Measurements from ENCODE around the gene ABCG1.

ABCG1 gene

GRCh38 chr21:42294273-42294880 lies 75.4 kb downstream of the ABCG1 start:
- no peak for DNase-seq

- no peak for DNase-seq
These were observed 76.9 kb downstream of the ABCG1 start for GRCh38 chr21:42295845-42296244.

DNA sequence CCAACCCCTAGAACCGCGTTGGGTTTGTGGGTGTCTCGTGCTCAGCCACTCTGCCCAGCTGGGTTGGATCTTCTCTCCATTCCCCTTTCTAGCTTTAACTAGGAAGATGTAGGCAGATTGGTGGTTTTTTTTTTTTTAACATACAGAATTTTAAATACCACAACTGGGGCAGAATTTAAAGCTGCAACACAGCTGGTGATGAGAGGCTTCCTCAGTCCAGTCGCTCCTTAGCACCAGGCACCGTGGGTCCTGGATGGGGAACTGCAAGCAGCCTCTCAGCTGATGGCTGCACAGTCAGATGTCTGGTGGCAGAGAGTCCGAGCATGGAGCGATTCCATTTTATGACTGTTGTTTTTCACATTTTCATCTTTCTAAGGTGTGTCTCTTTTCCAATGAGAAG lies 77.6 kb downstream of the ABCG1 start:
- no peak for DNase-seq

DNA sequence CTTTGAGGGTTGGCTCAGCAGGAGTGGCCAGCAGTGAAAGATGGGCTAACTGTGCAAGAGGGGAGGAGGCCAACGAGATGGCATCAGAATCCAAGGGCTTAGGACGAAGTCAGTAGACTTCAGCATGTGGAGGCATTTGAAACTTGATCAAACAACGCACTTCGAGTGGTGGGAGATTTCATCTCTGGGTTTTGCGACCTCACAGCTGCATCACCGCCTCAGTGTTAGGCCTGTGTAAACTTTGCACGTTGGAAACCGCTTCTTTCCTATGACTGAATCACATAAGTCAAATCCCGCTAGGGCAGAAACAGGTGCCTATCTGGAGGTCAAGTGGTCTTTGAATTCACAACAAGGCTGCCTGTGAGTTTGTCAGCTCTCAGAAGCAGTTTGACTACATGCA lies 78.4 kb downstream of the ABCG1 start:
- no peak for DNase-seq

- no peak for DNase-seq
These were observed 79.3 kb downstream of the ABCG1 start for GRCh38 chr21:42298237-42298636.

- no peak for DNase-seq
These were observed 79.7 kb downstream of the ABCG1 start for GRCh38 chr21:42298657-42299056.

- DNase-seq = peak; percentile 58
These were observed 80.5 kb downstream of the ABCG1 start for GRCh38 chr21:42299324-42300044.

DNA sequence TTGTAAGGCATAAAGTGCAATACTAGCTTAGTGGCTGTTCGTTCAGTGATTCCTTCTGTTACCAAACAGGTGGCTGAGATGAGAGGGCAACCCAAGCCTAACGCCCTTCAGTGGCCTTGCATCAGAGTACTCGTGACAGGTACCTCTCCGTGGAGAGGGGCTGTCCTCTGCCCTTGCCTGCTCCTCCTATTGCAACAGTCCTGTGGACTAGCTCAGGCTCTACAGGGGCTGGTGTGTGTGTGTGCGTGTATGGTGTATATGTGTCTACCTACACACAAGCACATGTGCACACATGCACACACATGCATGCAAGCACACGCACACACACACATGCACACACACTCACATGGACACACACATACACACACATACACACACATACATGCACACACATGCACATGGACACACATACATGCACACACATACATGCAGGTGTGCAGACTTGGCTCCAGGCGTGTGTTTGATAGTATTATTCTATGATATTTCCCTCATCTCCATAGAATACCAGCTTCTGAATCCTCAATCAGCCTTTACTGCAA lies 81.2 kb downstream of the ABCG1 start:
- no peak for DNase-seq

DNA sequence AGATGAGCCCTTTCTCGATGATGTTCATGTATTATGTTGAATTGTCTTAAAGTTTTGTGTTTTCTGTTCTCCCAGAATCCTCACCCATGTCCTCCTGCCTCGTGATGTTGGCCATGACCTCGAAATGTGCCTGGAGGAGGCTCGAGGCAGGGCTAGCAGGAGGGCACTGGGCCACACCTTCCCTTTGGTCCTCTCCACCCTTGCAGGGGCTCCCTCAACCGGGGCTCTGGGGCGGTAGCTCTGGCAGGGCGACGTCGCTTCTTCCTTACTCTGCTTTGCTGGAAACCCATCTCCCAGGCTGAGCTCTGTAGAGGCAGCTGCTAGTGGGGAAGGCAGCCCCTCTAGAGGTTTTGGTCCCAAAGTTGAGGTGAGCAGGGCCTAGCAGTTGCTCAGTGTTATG lies 82.0 kb downstream of the ABCG1 start:
- DNase-seq = no peak

GRCh38 chr21:42301371-42302075 lies 82.6 kb downstream of the ABCG1 start:
- no peak for DNase-seq

GRCh38 chr21:42302076-42302650 lies 83.2 kb downstream of the ABCG1 start:
- no peak for DNase-seq

- DNase-seq = no peak
These were observed 83.9 kb downstream of the ABCG1 start for GRCh38 chr21:42302794-42303193.

DNA sequence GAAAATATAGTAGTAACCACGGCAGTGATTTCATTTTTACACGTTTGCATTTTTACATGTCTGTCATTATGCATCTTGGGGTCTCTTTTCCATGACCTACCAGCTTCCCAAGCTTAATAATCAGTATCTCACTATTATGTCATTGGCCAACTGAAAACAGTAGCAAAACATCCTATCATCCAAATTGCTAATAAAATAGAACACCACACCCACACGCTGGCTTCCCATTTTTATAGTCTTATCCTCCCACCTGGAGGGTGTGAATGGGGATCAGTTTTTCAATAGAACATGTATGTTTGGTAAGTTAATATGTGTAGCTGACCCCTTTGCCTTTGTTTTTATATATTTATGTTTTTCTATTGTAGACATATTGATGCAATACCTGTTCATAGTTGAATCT lies 84.5 kb downstream of the ABCG1 start:
- no peak for DNase-seq

DNA sequence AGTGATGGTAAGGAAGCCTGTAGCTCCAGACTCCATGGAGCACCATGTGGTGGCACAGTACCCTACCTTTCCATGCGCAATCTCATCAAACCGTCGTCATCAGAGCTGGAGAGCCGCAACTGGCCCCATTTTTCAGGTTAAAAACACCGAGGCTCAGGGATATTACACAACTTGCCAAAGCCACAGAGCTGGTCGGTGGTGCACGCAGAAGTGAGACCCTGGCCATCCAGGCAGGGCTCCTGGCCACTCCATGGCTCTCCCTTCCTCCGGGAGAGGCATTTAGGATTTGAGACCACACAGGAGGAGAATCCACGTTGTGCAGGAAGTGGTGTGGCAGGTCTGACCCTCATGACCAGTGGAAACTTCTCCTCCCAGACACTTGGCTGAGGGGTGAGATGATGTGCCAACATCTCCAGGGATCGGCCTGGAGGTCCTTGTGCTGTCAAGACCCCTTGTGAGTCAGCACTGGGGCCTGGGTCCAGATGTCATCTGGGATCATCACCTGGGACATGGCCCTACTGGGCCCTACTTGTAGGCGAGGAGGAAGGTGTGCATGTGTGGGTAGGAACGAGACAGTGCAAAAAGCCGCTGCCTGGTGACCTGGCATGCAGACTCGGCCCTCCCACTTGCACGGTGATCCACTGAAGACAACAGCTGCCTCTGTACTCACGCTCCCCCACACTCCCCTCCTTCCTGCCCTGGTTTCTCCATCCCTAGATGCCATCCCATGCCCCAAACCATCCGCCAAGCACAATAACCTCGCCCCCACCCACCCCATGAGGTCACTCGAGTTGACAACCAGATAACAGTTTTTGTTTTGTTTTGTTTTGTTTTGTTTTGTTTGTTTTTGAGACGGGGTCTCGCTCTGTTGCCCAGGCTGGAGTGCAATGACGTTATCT lies 85.9 kb downstream of the ABCG1 start:
- no peak for DNase-seq

DNA sequence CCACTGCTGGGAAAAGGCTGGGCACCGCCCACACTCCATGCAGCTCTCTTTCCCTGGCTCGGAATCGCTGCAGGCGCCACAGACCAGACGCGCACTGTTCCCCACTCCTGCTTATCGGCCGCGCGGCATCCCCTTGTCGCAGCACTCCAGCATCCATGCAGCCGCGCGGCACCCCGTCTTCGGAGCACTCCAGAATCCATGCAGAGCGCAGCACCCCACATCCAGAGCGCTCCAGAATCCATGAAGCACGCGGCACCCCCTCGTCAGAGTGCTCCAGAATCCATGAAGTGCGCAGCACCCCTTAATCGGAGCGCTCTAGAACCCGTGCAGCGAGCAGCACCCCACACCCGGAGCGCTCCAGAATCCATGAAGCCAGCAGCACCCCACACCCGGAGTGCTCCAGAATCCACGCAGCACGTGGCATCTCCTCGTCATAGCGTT lies 86.8 kb downstream of the ABCG1 start:
- DNase-seq = no peak

GRCh38 chr21:42306366-42307035 lies 87.6 kb downstream of the ABCG1 start:
- DNase-seq = no peak

- DNase-seq = no peak
These were observed 88.2 kb downstream of the ABCG1 start for GRCh38 chr21:42307106-42307505.

GRCh38 chr21:42308161-42308913 lies 89.4 kb downstream of the ABCG1 start:
- DNase-seq = no peak

DNA sequence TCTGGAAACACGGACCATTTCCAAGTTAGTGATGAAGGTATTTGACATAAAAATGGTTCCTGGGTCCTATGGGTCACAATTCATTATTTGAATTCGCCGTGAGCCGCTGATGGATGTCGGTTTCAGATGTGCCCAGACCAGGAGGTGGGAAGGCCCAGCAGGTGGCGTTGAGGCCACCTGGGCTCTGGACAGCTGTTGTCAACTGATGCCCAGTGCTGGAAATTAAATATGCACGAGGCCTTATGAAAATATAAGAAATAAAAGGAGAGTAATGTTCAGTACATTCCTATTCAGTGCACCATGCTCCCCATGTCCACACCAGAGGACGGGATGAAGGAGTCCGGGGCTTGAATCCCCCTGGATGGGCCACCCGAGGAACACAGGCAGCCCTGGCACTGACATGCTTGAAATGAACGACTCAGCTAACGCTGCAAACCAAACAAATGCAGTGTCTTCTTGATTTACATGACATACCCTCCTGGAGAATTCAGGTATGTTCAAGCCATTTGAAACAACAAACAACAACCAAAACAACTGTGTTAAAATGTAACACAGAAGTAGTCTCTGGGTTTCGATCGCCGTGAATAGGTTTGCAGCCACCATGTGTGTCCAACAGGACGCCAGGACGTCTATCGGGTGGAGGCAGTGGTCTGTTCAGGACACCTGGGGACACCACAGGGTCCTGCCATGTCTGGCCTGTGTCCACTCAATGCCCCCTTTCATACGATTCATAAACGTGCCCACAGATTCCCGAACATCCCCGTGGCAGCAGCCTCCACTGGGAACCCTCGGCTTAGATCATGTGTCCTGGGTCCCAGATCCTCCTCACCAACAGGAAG lies 90.2 kb downstream of the ABCG1 start:
- DNase-seq = no peak

- peak; percentile 92 for DNase-seq
These were observed 90.8 kb downstream of the ABCG1 start for GRCh38 chr21:42309753-42310213.

All from activated CD8-positive, alpha-beta memory T cell treated with anti-CD3 and anti-CD28 coated beads, Interleukin-2, amount 50 U/mL, for 48 hours (primary cell).